ENCODE data around the gene RAPGEF2.
"Not testable (repeated sequence)": the region's sequence is repeated elsewhere in the genome, so short reads cannot be mapped to it uniquely, and the experiment has no call there.

The RAPGEF2 gene

GRCh38 chr4:159102622-159103383 lies at the start of gene RAPGEF2:
RAPGEF2 (plus strand) TSS chr4:159103079; CDS start chr4:159104163, 1,084 bp downstream.
- peak; percentile 63 for DNase-seq (ENCODE audit: low read depth)

GRCh38 chr4:159055833-159056232 lies 47.0 kb upstream of the RAPGEF2 start:
- no peak for DNase-seq (ENCODE audit: low read depth)

DNA sequence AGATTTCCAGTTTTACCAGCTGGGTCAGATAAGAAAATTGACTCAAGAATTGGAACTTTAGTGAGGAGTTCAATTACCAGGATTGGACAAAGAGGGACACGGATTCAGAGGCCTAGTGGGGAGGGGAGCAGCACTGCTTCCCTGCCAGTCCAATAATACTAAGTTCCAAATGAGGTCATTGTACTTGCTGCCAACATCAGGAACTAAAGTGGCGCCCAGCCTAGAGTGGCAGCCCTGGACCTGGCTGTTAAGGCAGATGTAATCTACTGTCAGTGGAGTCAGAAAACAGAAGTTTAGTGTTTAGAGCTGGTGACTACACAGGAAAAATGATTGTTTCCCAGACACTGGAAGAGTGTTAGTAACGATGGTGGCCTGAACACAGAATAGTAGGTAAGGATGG lies 42.7 kb upstream of the RAPGEF2 start:
- DNase-seq (ENCODE audit: low read depth): no peak

- no peak for DNase-seq (ENCODE audit: low read depth)
Measured at GRCh38 chr4:159062381-159062780, 40.5 kb upstream of the RAPGEF2 start.

DNA sequence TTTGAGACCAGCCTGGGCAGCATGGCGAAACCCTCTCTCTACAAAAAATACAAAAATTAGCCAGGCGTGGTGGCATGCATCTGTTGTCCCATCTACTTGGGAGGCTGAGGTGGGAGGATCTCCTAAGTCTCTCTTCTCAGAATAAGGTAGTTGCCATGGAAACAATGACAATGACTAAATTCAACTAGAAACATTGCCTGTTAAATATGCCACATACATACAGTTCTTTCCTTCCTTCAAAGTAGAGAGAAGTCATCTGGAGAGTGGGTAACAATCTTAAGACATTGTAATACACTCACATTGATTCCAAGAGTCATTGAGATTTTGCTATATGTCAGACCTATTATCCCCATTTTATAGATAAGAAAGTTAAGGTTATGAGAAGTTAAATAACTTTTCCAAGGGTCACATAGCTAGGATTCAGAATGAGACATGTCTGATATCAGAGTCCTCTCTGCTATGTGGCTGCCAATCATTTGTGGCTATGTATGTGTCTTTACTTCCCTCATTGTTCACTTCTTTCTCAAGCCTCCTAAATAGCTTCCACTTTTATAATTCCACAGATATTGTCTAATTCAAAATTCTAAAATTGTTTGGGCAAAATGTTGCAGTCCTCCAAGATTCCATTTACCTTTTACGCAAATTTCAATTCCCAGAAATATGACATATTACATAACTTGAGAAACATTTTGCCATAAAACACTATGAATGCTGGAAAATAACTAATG lies 37.2 kb upstream of the RAPGEF2 start:
- DNase-seq (ENCODE audit: low read depth): no peak

GRCh38 chr4:159068139-159068538 lies 34.7 kb upstream of the RAPGEF2 start:
- not testable (repeated sequence) for DNase-seq (ENCODE audit: low read depth)

GRCh38 chr4:159069922-159070321 lies 33.0 kb upstream of the RAPGEF2 start:
- peak; percentile 55 for DNase-seq (ENCODE audit: low read depth)

- no peak for DNase-seq (ENCODE audit: low read depth)
Measured at GRCh38 chr4:159070742-159071141, 32.1 kb upstream of the RAPGEF2 start.

GRCh38 chr4:159071178-159071968 lies 31.5 kb upstream of the RAPGEF2 start:
- DNase-seq (ENCODE audit: low read depth): no peak

DNA sequence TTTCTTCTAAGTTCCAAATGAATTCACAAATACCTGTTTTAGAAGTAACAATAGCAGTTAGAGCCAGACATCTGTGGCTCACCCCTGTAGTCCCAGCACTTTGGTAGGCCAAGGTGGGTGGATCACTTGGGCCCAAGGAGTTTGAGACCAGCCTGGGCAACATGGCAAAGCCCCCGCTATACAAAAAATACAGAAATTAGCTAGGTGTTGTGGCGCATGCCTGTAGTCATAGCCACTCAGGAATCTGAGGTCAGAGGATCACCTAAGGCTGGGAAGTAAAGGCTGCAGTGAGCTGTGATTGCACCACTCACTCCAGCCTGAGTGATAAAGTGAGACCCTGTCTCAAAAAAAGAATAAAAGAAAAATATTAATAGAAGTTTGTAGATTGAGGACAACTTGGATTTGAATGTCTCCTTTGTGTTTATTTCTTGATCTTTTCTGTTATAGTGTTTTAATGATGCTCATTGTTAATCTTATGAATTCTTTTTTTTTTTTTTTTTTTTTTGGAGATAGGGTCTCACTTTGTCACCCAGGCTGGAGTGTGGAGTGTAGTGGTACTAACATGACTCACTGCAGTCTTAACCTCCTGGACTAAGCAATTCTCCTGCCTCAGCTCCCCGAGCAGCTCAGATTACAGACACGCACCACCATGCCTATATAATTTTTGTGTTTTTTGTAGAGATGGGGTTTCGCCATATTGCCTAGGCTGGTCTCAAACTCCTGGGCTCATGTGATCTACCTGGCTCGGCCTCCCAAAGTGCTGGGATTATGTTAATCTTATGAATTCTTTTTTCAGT lies 30.7 kb upstream of the RAPGEF2 start:
- DNase-seq (ENCODE audit: low read depth): no peak

DNA sequence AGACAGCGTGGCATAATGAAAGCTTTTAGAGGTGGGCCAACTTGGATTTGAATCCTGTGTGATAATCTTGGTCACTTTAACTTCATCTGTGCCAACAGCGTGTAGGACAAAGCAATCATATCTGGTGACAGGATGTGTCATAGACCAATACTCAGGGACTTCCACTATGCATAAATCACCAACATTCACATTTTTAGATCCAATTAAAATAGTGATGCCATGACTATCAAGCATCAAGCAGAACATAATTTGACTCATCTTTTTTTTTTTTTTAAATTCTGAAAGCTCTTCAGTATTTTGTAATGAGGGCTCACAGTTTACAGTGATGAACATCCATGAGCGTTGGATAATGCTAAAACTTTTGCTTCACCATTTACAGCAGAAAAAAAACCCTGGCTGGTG lies 27.3 kb upstream of the RAPGEF2 start:
- peak; percentile 69 for DNase-seq (ENCODE audit: low read depth)

- not testable (repeated sequence) for DNase-seq (ENCODE audit: low read depth)
Measured at GRCh38 chr4:159077018-159077417, 25.9 kb upstream of the RAPGEF2 start.

DNA sequence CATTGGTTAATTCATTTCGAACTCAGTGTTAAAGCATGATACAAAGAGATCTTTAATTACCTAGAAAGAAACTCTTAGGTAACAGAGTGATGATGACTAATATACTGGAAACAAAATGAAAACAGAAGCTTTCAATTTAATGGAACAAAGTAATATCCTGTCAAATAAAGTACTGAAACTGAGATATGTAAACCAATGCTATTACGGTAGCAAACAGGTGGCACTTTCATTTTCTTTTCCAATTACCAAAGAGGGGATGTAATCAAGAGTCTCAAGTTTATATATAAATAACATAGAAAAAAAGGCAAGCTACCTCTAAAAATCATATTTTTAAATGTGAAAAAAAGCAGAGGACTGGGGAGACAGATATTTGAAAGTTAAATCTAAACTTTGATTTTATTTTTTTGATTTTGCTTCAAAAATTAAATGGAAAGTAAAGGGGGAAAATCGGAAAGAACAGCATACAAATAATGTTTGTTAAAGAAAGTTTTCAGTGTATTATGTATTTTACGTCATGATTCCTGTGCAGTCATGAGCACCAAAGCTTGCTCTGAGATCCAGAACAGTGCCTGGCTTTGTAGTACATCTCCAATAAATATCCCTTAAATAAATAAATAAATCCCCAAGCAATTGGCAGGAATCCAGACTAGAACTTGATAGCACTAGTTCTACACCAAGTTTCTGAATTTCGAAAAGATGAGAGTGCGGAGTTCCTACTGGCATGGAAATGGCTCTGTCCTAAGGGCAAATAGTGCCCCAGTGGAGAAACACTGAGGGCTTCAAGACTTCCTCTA lies 25.0 kb upstream of the RAPGEF2 start:
- DNase-seq (ENCODE audit: low read depth): no peak

DNA sequence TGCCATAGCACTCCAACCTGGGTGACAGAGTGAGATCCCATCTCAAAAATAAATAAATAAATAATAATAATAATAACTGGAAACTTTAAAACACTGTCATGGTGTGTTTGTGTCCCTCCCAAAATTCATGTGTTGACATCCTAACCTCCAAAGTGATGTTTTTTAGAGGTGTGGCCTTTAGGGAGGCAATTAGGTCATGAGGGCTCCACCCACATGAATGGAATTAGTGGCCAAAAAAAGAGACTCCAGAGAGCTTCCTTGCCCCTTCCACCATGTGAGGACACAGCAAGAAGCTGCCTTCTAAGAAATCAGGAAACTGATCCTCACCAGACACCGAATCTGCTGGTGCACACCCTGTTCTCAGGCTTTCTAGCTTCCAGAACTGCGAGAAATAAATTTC lies 23.8 kb upstream of the RAPGEF2 start:
- DNase-seq (ENCODE audit: low read depth): no peak

- no peak for DNase-seq (ENCODE audit: low read depth)
Measured at GRCh38 chr4:159086606-159087005, 16.3 kb upstream of the RAPGEF2 start.

DNA sequence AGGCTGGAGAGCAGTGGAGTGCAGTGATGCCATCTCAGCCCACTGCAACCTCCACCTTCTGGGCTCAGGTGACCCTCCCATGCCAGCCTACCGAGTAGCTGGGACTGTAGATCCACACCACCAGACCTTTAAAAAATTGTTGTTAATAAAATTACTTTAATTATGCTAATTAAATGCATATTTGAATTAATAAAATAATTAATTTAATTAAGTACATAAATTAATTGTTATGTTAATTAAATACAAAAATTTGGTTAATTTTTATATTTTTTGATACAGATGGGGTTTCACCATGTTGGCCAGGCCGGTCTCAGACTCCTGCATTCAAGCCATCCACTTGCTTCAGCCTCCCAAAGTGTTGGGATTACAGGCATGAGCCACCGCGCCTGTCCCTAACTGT lies 12.6 kb upstream of the RAPGEF2 start:
- DNase-seq (ENCODE audit: low read depth): no peak

GRCh38 chr4:159094156-159094555 lies 8.7 kb upstream of the RAPGEF2 start:
- not testable (repeated sequence) for DNase-seq (ENCODE audit: low read depth)

DNA sequence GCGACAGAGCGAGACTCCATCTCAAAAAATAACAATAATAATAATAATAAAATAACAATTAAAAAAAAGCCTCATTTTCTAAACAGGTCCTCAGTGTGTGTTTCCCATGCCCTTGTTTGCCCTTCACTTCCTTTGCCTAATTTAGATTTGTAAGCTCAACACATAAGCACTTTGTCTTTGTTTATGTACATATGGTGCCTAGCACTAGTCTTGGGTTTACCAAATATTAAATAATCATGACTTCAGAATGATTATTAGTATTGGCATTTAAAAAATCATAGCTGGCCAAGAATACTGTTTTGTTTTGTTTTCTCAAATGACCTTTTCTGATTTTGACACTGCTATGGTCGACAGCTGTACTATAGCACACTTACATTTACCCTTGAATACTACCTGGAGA lies 6.4 kb upstream of the RAPGEF2 start:
- no peak for DNase-seq (ENCODE audit: low read depth)

DNA sequence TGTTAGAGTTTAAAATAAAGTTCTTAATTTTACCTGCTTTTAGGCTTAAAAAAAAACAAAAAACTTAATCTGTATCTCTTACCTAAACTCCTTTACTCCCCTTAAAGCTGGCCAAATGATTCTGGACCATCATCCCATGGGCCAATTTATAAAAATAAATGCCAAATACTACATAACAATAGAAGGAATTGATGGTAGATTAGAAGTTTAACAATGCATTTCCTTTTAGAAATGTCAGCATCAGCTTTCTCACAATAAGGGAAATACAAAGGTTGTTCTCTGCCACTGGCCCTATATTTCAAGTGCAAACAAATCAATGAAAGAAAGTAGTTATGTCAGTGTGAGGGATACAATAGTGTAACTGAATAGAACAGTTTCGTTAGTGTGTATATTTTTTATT lies 5.7 kb upstream of the RAPGEF2 start:
- no peak for DNase-seq (ENCODE audit: low read depth)

DNA sequence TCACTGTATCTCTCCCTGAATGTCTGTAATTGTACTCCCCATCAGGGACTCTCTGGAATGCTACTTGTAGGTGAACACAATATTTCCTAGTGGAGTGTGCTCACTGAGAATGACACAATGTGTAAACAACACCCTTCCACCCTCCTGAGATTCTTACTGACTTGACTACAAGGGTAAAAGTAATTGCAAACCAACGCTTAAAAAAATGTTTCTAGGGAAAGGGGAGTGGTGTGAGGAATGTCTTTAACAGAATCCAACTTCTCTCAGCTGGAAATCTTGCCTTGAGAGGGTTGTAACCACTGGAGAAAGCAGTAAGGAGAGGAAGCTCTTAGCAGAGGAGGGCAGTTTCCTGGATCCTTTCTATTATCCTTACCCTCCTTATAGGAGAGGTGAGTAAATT lies 5.1 kb upstream of the RAPGEF2 start:
- no peak for DNase-seq (ENCODE audit: low read depth)

GRCh38 chr4:159098482-159099127 lies 4.3 kb upstream of the RAPGEF2 start:
- DNase-seq (ENCODE audit: low read depth): no peak

Data from GM04503 (cell line).